Cardiac septum (tissue), 1 donor: ENCODE measurements around the gene NPIPA1. TPM values are rescaled to one million over a fixed set of nuclear protein-coding genes. Genes with fewer than 3 reads are reported as not detected.
"Not testable (repeated sequence)": the region's sequence is repeated elsewhere in the genome, so short reads cannot be mapped to it uniquely, and the experiment has no call there.

Experiments used
- DNase-seq: peaks from one replicate; pipeline ENCODE4 v3.0.0-alpha.2; 2020; ENCODE audit warnings: low spot score
- intact Hi-C: fragments of 100-400 bp; cut with DNase I; formaldehyde crosslinking; loops from one replicate; pipeline ENCODE4 v1.14.0; 2022
- long read RNA-seq: library from polyadenylated mRNA; unstranded; transcript quantifications from one replicate; pipeline ENCODE4 v2.0.0, GENCODE V29; 2021
- total RNA-seq: library from RNA; stranded (reverse); fragmentation: NEBNext Ultra II Directional; extraction: Animal tissue kit (Norgen Biotek cat#: 25700); gene quantifications from one replicate; pipeline ENCODE4 v1.2.1, GENCODE V29; 2021
- donor health status: DM: no; HTN: no; CAD: no.

The NPIPA1 gene
- total RNA-seq = 67.7 TPM
- long read RNA-seq, partial matches to known transcripts = 15 of 32 reads
- long read RNA-seq, other reads (novel, unspliced or antisense) = 17 of 32 reads

DNA sequence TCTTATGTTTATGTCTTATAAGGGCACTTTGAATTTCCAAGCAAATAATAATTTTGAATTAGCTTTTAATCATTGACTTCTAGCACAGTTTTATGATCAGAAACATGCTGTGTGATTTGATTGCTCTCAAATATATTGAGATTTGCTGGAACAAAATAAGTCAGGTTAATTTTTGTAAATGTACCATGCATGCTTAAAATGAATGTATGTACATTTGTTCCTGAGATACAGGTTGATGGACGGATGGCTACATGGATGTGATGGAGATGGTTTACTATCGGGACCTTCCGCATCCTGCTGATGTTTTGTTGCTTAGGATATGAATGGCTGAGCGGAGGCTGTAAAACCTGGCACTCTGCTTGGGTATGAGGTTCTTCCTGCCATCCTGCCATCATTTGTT, at the start of gene NPIPA1:
Gene NPIPA1, plus strand, starts transcription at position 301 of the 400 bp plus-strand sequence. Its CDS starts 0 bp downstream, at position 301.
- intact Hi-C loops, DNase-seq: not testable (repeated sequence)

DNA sequence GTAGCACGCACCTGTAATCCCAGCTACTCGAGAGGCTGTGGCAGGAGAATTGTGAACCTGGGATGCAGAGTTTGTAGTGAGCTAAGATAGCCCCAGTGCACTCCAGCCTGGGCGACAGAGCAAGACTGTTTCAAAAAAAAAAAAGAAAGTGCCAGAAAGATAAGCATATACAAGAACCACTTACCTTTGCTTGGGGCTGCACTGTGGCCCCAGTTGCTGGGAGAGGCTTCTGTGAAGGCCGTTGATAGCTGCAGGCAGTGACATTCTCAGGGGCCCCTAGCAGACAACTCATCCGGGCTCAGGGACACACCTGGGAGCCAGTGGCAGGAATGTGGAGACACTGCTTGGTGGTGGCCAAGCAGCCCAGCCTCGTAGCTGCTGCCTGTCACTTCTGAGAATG, 45.1 kb upstream of the NPIPA1 start:
- intact Hi-C loops = not testable (repeated sequence)

DNA sequence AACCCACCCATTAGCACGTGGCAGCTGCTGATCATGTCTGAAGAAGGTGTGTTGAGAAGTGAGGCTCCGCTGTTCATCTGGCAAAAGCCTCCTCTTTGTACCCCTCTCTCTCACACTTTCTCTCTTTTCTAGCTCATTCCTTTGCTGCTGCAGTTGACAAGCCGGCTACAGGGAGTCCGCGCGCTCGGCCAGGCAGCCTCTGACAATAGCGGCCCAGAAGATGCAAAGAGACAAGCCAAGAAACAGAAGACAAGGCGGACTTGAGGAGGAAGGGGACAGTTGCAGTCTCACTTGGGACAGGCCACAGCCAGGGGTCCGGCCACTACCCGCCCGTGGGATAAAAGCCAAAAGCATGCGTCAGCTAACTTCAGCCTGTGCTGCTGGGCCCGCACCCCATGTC, 41.9 kb upstream of the NPIPA1 start:
- DNase-seq, intact Hi-C loops: not testable (repeated sequence)

More for the DNA sequence above, 45.1 kb upstream of the NPIPA1 start:
- DNase-seq = not testable (repeated sequence)

DNA sequence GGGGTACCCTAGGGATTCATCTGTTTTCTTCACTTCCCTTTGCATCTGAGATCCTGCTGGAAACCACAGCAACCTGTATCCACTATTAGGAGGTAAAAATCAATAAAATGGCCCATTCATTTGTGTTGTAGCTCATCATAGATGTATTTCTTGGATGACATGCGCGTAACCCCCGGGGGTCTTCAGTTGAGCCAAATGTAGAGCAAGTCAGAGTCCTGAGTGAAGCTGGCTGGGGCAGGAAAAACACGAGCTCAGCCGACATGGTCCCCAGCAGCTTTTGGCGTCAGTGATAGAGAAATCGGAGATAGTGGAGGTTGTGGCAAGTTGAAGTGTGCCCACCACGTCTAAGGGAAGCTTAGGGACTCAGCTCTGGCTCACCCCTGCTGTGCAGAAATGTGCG, 41.2 kb upstream of the NPIPA1 start:
- DNase-seq, intact Hi-C loops: not testable (repeated sequence)

DNA sequence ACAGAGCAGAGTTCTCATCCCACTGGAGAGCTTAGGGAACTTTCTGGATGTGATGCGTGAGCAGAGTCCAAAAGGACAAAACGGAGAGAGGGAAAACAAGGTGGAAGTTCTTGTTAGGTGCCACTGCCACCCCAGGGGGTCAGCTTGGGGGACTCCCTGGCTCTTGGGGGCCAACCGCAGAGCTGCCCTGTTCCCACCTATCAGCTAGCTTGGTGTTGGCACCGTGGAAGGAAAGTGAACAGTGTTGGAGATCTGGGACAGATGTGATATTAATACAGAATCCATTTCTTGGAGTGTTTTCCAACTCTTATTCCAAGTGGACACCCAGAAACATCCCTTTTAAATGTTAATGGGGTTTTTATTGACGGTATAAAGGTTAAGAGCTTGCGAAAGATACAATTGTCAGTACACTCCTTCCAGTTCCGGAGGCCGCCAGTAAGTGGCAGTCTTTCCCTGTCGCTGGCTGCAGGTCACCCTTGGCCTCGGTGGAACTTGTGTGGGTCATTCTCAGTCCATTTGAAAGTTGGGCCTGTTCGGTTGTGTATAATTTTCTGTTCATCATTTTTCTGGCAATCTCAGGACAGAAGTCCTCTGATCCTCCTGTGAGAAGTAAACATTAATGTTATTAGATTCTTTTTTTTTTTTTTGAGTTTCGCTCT, 40.1 kb upstream of the NPIPA1 start:
- intact Hi-C loops, DNase-seq: not testable (repeated sequence)

DNA sequence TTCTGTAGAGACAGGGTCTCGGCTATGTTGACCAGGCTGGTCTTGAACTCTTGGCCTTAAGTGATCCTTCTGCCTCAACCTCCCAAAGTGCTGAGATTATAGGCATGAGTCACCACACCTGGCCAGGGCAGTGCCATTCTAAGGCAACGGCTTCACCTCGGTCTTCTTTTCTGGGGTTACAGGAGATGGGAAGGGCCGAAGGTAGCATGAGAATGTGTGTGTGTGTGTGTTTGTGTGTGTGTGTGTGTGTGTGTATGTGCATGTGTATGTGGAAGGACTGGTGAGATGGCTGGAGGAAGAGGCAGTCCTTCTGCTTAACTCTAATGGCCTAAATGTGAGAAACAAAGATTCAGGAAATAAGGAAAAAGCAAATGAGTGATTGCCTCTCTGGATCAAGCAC, 39.1 kb upstream of the NPIPA1 start:
- DNase-seq, intact Hi-C loops: not testable (repeated sequence)

DNA sequence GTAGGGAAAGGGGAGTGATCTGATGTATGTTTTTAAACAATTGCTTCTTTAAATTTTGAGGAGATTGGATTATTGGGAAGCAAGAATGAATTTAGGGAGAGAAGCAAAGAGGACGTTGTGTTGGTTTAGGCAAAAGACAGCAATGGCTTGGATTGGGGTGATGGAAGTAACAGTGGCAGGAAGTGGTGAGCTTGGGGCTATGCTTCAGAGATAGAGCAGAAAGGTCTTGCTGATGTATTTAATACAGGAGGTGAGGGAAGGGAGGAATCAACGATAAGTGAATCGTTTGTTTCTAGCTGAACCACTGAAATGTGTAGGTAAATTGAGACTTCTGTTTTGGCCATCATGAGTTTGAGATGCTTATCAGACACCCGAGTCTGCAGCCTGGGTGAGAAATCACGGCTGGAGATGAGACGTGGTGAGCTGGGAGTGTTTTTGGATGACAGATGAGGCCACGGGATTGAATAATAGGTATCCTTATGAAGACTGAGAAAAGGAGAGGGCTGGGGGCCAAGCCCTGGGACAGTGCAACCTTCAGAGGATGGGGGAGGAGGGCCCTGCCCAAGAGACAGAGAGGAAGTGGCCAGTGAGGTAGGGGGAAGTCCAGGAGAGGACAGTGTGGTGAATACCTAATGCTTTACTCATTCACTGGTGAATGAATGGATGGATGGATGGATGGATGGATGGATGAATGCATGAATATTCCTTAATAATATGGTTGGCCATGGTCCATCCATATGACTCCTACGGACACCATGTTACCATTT, 33.9 kb upstream of the NPIPA1 start:
- DNase-seq, intact Hi-C loops: not testable (repeated sequence)

DNA sequence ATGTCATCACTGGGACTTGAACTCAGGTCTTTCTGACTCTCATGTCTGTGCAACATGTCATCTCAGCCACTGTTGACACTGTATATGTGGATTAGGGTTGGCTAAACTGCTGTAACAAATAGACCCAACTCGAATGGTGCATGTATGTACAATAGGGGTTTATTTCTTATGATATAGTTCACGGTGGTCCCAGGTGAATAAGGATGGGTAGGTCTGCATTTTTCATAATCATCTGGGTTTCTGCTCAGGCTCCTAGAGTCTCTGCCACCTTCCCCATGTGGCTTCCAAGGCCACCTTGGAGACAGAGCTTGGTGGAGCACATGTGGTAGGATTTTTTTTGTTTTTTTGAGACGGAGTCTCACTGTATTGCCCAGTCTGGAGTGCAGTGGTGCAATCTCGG, 27.5 kb upstream of the NPIPA1 start:
- intact Hi-C loops = not testable (repeated sequence)

DNA sequence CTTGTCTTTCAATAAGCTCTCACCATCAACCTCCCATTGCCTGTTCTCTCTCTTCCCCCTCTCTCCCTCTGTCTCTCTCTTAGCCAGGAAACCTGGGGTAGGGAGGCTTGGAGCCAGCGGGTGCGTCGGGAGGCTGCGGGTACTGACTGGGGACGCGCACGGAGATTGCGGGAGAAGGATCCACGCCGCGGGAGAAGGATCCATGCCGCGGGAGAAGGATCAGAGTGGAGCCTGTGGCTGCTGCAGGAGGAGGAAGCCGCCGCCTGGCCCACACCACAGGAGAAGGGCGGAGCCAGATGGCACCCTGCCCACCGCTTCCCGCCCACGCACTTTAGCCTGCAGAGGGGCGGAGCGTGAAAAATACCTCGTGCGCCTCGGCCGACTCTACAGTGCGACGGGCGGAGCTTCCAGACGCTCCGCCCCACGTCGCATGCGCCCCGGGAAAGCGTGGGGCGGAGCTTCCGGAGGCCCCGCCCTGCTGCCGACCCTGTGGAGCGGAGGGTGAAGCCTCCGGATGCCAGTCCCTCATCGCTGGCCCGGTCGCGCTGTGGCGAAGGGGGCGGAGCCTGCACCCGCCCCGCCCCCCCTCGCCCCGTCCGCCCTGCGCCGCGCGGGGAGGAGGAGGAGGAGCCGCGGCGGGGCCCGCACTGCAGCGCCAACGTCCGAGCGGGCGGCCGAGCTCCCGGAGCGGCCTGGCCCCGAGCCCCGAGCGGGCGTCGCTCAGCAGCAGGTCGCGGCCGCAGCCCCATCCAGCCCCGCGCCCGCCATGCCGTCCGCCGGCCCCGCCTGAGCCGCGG, 26.2 kb upstream of the NPIPA1 start:
- intact Hi-C loops, DNase-seq: not testable (repeated sequence)

More for the DNA sequence above, 27.5 kb upstream of the NPIPA1 start:
- not testable (repeated sequence) for DNase-seq

DNA sequence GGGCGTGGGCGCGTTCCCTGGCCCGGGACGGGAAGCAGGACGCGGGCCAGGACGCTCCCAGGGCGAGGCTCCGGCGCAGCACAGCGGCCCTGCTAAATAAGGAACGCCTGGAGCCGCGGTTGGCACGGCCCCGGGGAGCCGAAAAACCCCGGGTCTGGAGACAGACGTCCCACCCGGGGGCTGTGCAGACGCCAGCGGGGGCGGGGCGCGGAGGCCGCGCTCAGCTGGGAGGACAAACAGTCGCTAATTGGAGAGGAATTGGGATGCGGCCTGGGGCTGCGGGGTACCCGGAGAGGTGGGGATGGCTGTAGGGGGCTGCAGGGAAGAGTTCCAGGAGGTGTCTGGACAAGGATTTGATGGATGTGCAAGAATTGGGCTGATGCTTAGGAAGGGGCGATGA, 25.3 kb upstream of the NPIPA1 start:
- peak; percentile 83 for DNase-seq
- intact Hi-C loops = not testable (repeated sequence)

DNA sequence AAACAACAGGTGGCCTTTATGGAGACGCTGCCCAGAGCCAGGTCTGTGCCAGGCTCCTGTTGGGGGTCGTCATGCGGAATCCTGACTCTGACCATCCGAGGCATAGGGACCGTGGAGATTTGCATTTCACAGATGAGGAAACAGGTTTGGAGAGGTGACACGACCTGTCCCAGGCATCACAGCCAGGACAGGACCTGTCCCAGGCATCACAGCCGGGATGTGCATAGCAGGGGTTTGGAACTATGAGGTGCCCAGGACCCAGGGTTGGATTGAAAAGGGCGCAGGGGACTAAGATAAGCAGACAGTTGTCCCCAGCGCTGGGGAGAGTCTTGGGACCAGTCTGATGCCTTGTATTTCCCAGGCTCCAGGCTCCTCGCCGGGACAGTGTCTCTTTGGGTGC, 24.7 kb upstream of the NPIPA1 start:
- DNase-seq, intact Hi-C loops: not testable (repeated sequence)

DNA sequence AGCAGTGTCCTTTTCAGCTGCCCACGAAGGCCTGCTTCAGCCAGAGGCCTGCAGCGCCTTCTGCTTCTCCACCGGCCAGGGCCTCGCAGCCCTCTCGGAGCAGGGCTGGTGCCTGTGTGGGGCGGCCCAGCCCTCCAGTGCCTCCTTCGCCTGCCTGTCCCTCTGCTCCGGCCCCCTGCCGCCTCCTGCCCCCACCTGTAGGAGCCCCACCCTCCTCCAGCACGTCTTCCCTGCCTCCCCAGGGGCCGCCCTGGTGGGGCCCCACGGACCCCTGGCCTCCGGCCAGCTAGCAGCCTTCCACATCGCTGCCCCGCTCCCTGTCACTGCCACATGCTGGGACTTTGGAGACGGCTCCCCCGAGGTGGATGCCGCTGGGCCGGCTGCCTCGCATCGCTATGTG, 18.7 kb upstream of the NPIPA1 start:
- DNase-seq, intact Hi-C loops: not testable (repeated sequence)

DNA sequence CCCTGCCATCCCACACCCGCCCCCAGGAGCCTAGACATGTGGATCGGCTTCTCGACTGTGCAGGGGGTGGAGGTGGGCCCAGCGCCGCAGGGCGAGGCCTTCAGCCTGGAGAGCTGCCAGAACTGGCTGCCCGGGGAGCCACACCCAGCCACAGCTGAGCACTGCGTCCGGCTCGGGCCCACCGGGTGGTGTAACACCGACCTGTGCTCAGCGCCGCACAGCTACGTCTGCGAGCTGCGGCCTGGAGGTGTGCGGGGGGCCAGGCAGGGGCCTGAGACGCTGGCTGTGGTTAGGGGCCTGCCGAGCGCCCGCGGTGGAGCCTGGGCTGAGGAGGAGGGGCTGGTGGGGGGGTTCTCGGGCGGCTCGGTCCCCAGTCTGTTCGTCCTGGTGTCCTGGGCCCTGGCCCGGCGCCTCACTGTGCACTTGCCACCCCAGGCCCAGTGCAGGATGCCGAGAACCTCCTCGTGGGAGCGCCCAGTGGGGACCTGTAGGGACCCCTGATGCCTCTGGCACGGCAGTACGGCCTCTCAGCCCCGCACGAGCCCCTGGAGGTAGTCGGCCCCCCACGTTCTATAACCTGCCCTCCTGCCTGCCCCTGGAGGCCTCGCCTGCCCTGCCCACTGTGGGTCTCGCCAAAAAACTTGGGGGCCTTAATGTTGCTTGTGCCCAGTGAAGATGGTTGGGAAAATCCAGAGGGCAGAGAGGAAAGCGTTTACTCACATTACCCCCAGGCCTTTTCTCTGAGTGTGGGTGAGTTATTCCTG, 17.2 kb upstream of the NPIPA1 start:
- intact Hi-C loops = not testable (repeated sequence)

DNA sequence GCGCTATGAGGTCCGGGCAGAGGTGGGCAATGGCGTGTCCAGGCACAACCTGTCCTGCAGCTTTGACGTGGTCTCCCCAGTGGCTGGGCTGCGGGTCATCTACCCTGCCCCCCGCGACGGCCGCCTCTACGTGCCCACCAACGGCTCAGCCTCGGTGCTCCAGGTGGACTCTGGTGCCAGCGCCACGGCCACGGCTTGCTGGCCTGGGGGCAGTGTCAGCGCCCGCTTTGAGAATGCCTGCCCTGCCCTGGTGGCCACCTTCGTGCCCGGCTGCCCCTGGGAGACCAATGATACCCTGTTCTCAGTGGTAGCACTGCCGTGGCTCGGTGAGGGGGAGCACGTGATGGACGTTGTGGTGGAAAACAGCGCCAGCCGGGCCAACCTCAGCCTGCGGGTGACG, 15.0 kb upstream of the NPIPA1 start:
- DNase-seq, intact Hi-C loops: not testable (repeated sequence)

More for the DNA sequence above, 17.2 kb upstream of the NPIPA1 start:
- DNase-seq = not testable (repeated sequence)

DNA sequence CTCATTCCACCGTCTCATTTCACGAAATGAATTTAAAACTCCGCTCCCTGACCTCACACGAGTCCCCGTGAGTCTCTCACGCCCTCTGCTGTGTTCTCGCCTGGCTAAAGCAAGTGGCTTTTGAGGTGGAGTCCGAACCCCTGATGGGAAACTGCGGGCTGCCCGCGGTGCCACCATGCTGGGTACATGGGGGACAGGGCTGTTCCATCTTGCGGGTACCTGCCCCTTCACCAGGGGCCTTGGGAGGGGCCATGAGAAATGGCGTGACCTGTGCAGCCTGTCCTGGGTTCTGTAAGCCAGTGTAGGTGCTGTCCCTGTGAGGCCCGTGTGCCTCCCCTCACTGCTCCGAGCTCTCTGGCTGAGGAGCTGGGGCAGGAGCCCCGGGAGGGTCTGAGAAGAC, 14.3 kb upstream of the NPIPA1 start:
- intact Hi-C loops, DNase-seq: not testable (repeated sequence)

DNA sequence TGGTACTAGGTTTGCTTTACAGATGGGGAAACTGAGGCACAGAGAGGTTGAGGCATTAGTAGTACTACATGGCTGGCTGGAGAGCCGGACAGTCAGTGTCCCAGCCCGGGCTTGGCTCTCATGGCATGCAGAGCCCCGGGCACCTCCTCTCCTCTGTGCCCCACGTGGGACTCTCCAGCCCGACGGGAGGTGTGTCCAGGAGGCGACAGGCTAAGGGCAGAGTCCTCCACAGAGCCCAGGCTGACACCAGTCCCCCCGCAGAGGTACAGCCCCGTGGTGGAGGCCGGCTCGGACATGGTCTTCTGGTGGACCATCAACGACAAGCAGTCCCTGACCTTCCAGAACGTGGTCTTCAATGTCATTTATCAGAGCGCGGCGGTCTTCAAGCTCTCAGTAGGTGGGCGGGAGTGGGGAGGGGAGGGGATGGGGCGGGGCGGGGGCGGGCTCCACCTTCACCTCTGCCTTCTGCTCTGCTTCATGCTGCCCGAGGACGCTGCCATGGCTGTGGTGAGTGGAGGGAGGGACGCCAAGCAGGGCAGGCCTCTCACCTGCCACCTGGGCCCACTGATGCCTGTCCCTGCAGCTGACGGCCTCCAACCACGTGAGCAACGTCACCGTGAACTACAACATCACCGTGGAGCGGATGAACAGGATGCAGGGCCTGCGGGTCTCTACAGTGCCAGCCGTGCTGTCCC, 13.7 kb upstream of the NPIPA1 start:
- intact Hi-C loops, DNase-seq: not testable (repeated sequence)

DNA sequence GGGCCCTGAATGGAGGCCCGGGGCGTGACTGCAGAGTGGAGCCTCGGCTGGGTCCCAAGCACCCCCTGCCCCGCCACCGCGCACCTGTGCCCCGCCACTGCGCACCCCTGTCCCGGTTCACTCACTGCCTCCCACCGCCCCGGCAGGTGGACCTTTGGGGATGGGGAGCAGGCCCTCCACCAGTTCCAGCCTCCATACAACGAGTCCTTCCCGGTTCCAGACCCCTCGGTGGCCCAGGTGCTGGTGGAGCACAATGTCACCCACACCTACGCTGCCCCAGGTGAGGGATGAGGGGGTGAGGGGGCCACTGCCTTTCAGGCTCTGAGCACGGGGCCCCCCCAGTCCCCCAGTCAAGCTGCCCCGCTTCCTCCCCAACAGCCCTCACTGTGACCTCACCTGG, 12.9 kb upstream of the NPIPA1 start:
- intact Hi-C loops, DNase-seq: not testable (repeated sequence)

DNA sequence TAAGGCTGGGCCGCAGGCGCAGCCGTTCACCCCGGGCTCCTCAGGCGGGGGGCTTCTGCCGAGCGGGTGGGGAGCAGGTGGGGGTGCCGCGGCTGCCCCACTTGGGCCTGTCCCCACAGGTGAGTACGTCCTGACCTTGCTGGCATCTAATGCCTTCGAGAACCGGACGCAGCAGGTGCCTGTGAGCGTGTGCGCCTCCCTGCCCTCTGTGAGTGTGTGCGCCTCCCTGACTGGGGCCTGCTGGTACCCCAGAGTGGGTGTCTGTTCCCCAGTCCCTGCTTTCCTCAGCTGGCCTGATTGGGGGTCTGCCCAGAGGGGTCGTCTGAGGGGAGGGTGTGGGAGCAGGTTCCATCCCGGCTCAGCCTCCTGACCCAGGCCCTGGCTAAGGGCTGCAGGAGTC, 12.3 kb upstream of the NPIPA1 start:
- DNase-seq, intact Hi-C loops: not testable (repeated sequence)
